ENCODE measurements around the gene KDM3A.

The KDM3A gene

GRCh38 chr2:86454238-86454637, 13.1 kb downstream of the KDM3A start:
- no peak for TF ChIP-seq CTCF (IDR thresholded peaks at IDR 0.05; ENCODE audit: extremely low read depth, insufficient read depth, missing control alignments)
- in situ Hi-C loops (cut with MboI; ENCODE audit: low pct_unique_long_range_greater_than_20kb, low sequenced_read_pairs, unreplicated experiment) = no loop called here
- DNase-seq (ENCODE audit: low spot score) = no peak

GRCh38 chr2:86455181-86455580, 14.0 kb downstream of the KDM3A start:
- no peak for DNase-seq (ENCODE audit: low spot score)
- no peak for TF ChIP-seq CTCF (IDR thresholded peaks at IDR 0.05; ENCODE audit: extremely low read depth, insufficient read depth, missing control alignments)
- in situ Hi-C loops (cut with MboI; ENCODE audit: low pct_unique_long_range_greater_than_20kb, low sequenced_read_pairs, unreplicated experiment) = no loop called here

GRCh38 chr2:86461042-86461743, 20.0 kb downstream of the KDM3A start:
- TF ChIP-seq CTCF (IDR thresholded peaks at IDR 0.05; ENCODE audit: extremely low read depth, insufficient read depth, missing control alignments) = no peak
- in situ Hi-C loops (cut with MboI; ENCODE audit: low pct_unique_long_range_greater_than_20kb, low sequenced_read_pairs, unreplicated experiment) = no loop called here
- no peak for DNase-seq (ENCODE audit: low spot score)

GRCh38 chr2:86464652-86465051, 23.5 kb downstream of the KDM3A start:
- in situ Hi-C loops (cut with MboI; ENCODE audit: low pct_unique_long_range_greater_than_20kb, low sequenced_read_pairs, unreplicated experiment) = no loop called here
- TF ChIP-seq CTCF (IDR thresholded peaks at IDR 0.05; ENCODE audit: extremely low read depth, insufficient read depth, missing control alignments) = no peak
- DNase-seq (ENCODE audit: low spot score) = no peak

GRCh38 chr2:86466306-86466705, 25.1 kb downstream of the KDM3A start:
- in situ Hi-C loops (cut with MboI; ENCODE audit: low pct_unique_long_range_greater_than_20kb, low sequenced_read_pairs, unreplicated experiment) = no loop called here
- DNase-seq (ENCODE audit: low spot score) = no peak
- no peak for TF ChIP-seq CTCF (IDR thresholded peaks at IDR 0.05; ENCODE audit: extremely low read depth, insufficient read depth, missing control alignments)

GRCh38 chr2:86468162-86469033, 27.2 kb downstream of the KDM3A start:
- DNase-seq (ENCODE audit: low spot score) = no peak
- in situ Hi-C loops (cut with MboI; ENCODE audit: low pct_unique_long_range_greater_than_20kb, low sequenced_read_pairs, unreplicated experiment) = no loop called here
- TF ChIP-seq CTCF (IDR thresholded peaks at IDR 0.05; ENCODE audit: extremely low read depth, insufficient read depth, missing control alignments) = no peak

Measured in GM13977 (cell line).